WERI-Rb-1 (cell line): ENCODE results near the gene UBASH3A.

Source experiments
- DNase-seq: peaks from one replicate; pipeline ENCODE4 v3.0.0-alpha.2; 2020
- H3K27ac ChIP-seq: fragments of 250-450 bp; sonication (Bioruptor Pico); 2 replicates; pipeline ENCODE4 v1.5.1; 2020; ENCODE audit warnings: mild to moderate bottlenecking, moderate library complexity
- H3K27me3 ChIP-seq: fragments of 250-450 bp; sonication (Bioruptor Pico); 2 replicates; pipeline ENCODE4 v1.5.1; 2021; ENCODE audit warnings: mild to moderate bottlenecking, low read depth, moderate library complexity; ENCODE audit not compliant: insufficient read depth, severe bottlenecking
- H3K36me3 ChIP-seq: fragments of 250-450 bp; sonication (Bioruptor Pico); 2 replicates; pipeline ENCODE4 v1.5.1; 2020; ENCODE audit warnings: mild to moderate bottlenecking, moderate library complexity
- H3K4me3 ChIP-seq: 2 replicates; pipeline ENCODE4 v1.5.1; 2011; ENCODE audit warnings: low read depth, mild to moderate bottlenecking, control low read depth, low read length
- H3K9me3 ChIP-seq: fragments of 250-450 bp; sonication (Bioruptor Pico); 2 replicates; pipeline ENCODE4 v1.5.1; 2021; ENCODE audit warnings: mild to moderate bottlenecking, moderate library complexity; ENCODE audit not compliant: severe bottlenecking
- CTCF ChIP-seq: IDR thresholded peaks from 2 replicates; pipeline ENCODE4 v1.5.1; 2011; ENCODE audit warnings: low read depth, mild to moderate bottlenecking, control low read depth, inconsistent platforms, low read length

UBASH3A gene

GRCh38 chr21:42461881-42462877 is 58.5 kb downstream of the UBASH3A start:
- peak; percentile 78 for DNase-seq
- H3K4me3 ChIP-seq: peak overlapping the region; percentile 9; the same call in 1 of the 2 replicates

GRCh38 chr21:42463861-42464515 is 60.3 kb downstream of the UBASH3A start:
- Histone ChIP-seq H3K27me3 (peaks cover 2% of the 10 kb centered on the region), H3K36me3 (no peaks in the 10 kb centered on the region), H3K27ac (no peak overlapping the region), H3K9me3 (no peaks in the 10 kb centered on the region), H3K4me3 (no peak overlapping the region)
- DNase-seq: peak; percentile 75
- no peak for TF ChIP-seq CTCF

More at GRCh38 chr21:42461881-42462877, 58.5 kb downstream of the UBASH3A start:
- Histone ChIP-seq H3K36me3 (no peaks in the 10 kb centered on the region), H3K9me3 (no peaks in the 10 kb centered on the region), H3K27ac (peak overlapping the region; percentile 52), H3K27me3 (peaks cover 2% of the 10 kb centered on the region)
- TF ChIP-seq CTCF: no peak

GRCh38 chr21:42465008-42465802 is 61.5 kb downstream of the UBASH3A start:
- TF ChIP-seq CTCF: no peak
- Histone ChIP-seq H3K36me3 (no peaks in the 10 kb centered on the region), H3K27me3 (peaks cover 2% of the 10 kb centered on the region), H3K27ac (no peak overlapping the region), H3K4me3 (no peak overlapping the region), H3K9me3 (no peaks in the 10 kb centered on the region)
- DNase-seq: no peak

GRCh38 chr21:42465803-42466127 is 62.1 kb downstream of the UBASH3A start:
- no peak overlapping the region for H3K4me3 ChIP-seq
- H3K27me3 ChIP-seq: peaks cover 2% of the 10 kb centered on the region
- H3K9me3 ChIP-seq: no peaks in the 10 kb centered on the region
- no peak overlapping the region for H3K27ac ChIP-seq
- H3K36me3 ChIP-seq: no peaks in the 10 kb centered on the region
- no peak for DNase-seq
- TF ChIP-seq CTCF: no peak

- no peak for DNase-seq
- no peaks in the 10 kb centered on the region for H3K9me3 ChIP-seq
- no peaks in the 10 kb centered on the region for H3K27me3 ChIP-seq
- TF ChIP-seq CTCF: no peak
- no peak overlapping the region for H3K27ac ChIP-seq
- H3K36me3 ChIP-seq: no peaks in the 10 kb centered on the region
- H3K4me3 ChIP-seq: no peak overlapping the region
Measured at GRCh38 chr21:42466700-42467099, 63.0 kb downstream of the UBASH3A start.
